NK-92 (cell line): ENCODE results near the gene PLAGL2.
"Not testable (repeated sequence)": the region's sequence is repeated elsewhere in the genome, so short reads cannot be mapped to it uniquely, and the experiment has no call there.

Experiments used
- DNase-seq: peaks from one replicate; lab custom pipeline; 2025; ENCODE audit not compliant: unreplicated experiment; lab: John Stamatoyannopoulos, UW

Gene PLAGL2

GRCh38 chr20:32207626-32208498 lies at the start of gene PLAGL2, which contains the start of gene POFUT1:
Gene PLAGL2, minus strand, starts transcription at chr20:32207743. Its CDS starts 5,565 bp downstream, at chr20:32202178.
Gene POFUT1, plus strand, starts transcription at chr20:32207880. Its CDS starts 62 bp downstream, at chr20:32207942.
- DNase-seq: peak; percentile 17

- no peak for DNase-seq
Observed at GRCh38 chr20:32252189-32252588, 44.6 kb upstream of the PLAGL2 start.

- DNase-seq: no peak
Observed at GRCh38 chr20:32251470-32251869, 43.9 kb upstream of the PLAGL2 start.

GRCh38 chr20:32249030-32249738 lies 41.6 kb upstream of the PLAGL2 start:
- DNase-seq: no peak

- DNase-seq: no peak
Observed at GRCh38 chr20:32248043-32248442, 40.5 kb upstream of the PLAGL2 start.

GRCh38 chr20:32246208-32246607 lies 38.7 kb upstream of the PLAGL2 start:
- not testable (repeated sequence) for DNase-seq

GRCh38 chr20:32244959-32245358 lies 37.4 kb upstream of the PLAGL2 start:
- DNase-seq: no peak

GRCh38 chr20:32244150-32244823 lies 36.7 kb upstream of the PLAGL2 start:
- DNase-seq: no peak

GRCh38 chr20:32241807-32242206 lies 34.3 kb upstream of the PLAGL2 start:
- no peak for DNase-seq

GRCh38 chr20:32240205-32240604 lies 32.7 kb upstream of the PLAGL2 start:
- no peak for DNase-seq

GRCh38 chr20:32238483-32239425 lies 31.2 kb upstream of the PLAGL2 start:
- no peak for DNase-seq

GRCh38 chr20:32237419-32237818 lies 29.9 kb upstream of the PLAGL2 start:
- DNase-seq: no peak

GRCh38 chr20:32236819-32237218 lies 29.3 kb upstream of the PLAGL2 start:
- no peak for DNase-seq

GRCh38 chr20:32236048-32236533 lies 28.5 kb upstream of the PLAGL2 start:
- DNase-seq: no peak

GRCh38 chr20:32235331-32236047 lies 27.9 kb upstream of the PLAGL2 start:
- DNase-seq: no peak

GRCh38 chr20:32234135-32234808 lies 26.7 kb upstream of the PLAGL2 start:
- no peak for DNase-seq

- DNase-seq: no peak
Observed at GRCh38 chr20:32233286-32233685, 25.7 kb upstream of the PLAGL2 start.

GRCh38 chr20:32232326-32232886 lies 24.9 kb upstream of the PLAGL2 start:
- DNase-seq: no peak

GRCh38 chr20:32231847-32232246 lies 24.3 kb upstream of the PLAGL2 start:
- no peak for DNase-seq
